Stimulated activated CD4-positive, alpha-beta T cell treated with anti-CD3 and anti-CD28 coated beads, Interleukin-4, amount 100 ng/mL, for 24 hours (primary cell): ENCODE data around the gene FKBP14.
"Not testable (repeated sequence)": the region's sequence is repeated elsewhere in the genome, so short reads cannot be mapped to it uniquely, and the experiment has no call there.

Source experiments
- DNase-seq: peaks from one replicate; pipeline ENCODE4 v3.0.0-alpha.2; 2020

Gene FKBP14

GRCh38 chr7:29989257-29989995 is 37.1 kb downstream of the FKBP14 start, which contains the start of gene SCRN1:
Gene SCRN1, minus strand, starts transcription at chr7:29989801. Its CDS starts 20,734 bp downstream, at chr7:29969067.
- DNase-seq, result peak; percentile 4

DNA sequence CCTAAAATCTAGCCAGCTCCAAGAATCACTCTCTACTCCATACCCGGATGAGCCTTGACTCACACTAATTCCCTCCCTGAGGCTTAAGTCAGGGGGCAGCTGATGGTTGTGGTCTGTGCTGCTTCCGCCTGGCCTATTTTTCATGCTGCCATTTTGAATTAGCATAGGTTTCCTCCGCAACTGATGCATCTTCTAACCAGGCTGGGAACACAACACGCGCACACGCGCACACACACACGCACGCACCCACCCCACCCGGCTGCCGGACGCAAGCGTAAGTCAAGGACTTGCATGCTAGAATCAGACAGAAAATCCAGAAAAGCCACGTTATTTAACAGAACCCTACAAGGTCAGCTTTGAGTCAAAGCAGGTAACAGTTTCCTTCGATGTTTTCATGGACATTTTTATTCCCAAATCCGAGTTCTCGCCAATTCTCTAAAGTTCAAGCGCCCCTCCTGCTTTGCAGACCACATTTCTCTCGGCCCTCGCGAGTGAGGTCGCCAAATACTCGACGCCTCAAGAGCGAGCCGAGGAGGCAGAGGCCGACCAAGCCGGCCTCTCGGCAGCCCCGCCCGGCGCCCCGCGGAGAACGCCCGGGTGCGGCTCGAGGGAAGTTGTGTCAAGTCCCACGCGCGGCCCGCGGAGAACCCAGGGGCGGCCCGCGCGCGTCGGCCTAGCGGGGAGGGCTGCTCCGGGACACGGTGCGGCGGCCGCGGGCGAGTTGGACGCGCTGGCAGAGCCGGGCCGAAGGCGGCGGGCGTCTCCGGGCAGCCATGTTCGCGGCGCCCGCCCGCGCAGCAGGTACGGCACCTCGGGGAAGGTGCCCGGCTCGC is 37.9 kb downstream of the FKBP14 start:
- DNase-seq, result peak; percentile 11

GRCh38 chr7:29987811-29988317 is 38.6 kb downstream of the FKBP14 start:
- no peak for DNase-seq

GRCh38 chr7:29987083-29987482 is 39.4 kb downstream of the FKBP14 start:
- DNase-seq, result no peak

- DNase-seq, result no peak
Observed at GRCh38 chr7:29980151-29980550, 46.4 kb downstream of the FKBP14 start.

DNA sequence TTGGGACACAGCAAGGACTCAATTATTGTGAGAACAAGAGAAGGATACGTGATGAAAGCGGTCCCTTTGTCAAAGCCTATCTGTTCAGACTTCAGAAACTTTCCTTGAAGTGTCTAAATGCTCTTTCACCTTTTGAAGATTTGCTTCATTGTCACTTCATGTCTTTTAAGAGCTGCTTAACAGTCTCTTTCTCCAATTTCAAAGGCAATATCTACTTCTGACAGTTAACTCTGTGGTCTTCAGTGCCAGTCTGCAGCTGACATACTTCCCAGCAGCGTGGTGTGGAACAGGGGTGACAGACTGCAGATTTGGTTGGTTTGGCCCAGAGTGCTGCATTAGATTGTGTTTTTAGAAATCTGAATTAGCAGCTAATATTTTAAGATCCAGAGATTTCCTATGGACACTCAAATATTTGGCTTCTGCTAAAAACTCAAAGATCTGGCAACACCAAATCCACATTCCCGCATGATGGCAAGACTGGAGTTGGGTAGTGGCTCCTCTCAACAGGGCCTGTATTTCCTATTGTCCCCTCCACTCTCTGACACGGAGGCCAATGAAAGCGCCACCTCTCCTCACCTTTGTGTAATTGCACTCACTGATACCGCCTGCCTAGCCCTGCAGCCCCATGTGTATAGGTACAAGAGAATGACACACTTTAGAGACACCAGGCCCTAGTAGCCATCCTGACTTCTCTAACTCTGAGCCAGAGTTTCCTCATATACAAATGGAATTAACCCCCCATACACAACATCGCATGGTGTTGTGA is 48.4 kb downstream of the FKBP14 start:
- DNase-seq, result no peak

DNA sequence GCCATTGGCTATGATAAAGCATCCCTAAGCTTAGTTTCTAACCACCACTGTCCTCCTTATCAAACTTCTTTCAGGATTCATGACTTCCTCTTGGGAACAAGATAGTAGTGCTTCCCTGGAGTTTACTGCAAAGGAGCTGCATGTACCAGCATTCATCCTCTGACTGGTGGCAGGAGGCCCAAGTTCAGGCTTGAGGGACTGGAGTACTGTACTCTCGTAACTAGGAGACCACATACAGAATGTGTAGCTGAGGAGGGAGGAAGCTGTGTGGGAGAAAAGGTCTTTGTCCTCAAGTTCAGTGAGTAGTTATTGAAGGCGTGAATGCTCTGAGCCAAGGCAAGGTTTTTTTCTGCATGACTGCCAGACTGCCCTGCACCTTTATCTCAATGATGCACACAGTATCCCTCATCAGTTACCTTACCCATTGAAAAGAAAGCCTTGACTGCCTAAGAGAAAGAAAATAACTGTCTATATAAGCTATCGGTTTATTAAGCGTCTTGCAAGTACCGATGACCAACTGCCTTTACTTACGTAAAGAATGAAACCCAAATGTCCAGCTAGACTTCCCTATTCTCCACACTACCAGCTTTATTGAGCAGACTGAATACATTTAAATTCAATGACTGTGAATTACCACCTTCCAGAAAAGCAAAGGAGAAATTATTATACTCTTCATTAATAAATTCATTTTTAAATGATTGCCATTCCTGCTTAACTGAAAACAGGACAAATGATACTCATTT is 49.7 kb downstream of the FKBP14 start:
- DNase-seq, result no peak

DNA sequence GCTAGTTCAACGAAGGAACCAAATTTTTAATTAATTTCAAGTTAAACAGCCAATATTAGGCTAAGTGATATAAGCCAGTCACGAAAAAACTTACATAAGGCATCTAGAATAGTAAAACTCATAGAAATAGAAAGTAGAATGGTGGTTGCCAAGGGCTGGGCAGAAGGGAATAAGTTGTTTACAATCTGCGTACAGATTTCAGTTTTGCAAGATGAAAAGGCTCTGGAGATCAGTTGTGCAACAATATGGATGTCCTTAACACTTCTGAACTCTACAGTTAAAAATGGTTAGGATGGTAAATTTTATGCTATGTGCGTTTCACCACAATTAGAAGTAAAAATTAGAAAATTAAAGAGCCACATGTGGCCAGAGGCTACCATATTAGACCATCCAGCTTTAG is 50.2 kb downstream of the FKBP14 start:
- DNase-seq, result no peak

- no peak for DNase-seq
Observed at GRCh38 chr7:29975561-29975960, 50.9 kb downstream of the FKBP14 start.

- DNase-seq, result no peak
Observed at GRCh38 chr7:29974286-29974685, 52.2 kb downstream of the FKBP14 start.

- no peak for DNase-seq
Observed at GRCh38 chr7:29972315-29972669, 54.2 kb downstream of the FKBP14 start.

- DNase-seq, result no peak
Observed at GRCh38 chr7:29971566-29972314, 54.8 kb downstream of the FKBP14 start.

DNA sequence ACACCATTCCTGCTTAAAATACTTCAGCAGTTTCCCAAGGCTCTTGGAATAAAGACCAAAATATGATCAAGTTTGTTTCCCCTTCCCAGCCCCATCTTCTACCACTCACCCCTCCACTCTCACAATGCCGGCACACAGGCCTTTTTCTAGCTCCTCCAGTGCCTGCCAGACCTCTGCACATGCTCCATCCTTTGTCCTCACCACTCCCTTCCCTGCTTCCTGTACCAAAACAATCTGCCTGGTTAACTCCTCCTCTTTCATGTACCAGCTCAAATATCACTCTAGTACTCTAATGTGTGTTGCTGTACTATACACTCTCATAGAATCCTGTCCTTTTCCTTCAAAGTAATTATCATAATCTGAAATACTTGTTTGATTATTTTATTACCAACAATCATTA is 56.3 kb downstream of the FKBP14 start:
- DNase-seq, result no peak

- no peak for DNase-seq
Observed at GRCh38 chr7:29969738-29970137, 56.8 kb downstream of the FKBP14 start.

DNA sequence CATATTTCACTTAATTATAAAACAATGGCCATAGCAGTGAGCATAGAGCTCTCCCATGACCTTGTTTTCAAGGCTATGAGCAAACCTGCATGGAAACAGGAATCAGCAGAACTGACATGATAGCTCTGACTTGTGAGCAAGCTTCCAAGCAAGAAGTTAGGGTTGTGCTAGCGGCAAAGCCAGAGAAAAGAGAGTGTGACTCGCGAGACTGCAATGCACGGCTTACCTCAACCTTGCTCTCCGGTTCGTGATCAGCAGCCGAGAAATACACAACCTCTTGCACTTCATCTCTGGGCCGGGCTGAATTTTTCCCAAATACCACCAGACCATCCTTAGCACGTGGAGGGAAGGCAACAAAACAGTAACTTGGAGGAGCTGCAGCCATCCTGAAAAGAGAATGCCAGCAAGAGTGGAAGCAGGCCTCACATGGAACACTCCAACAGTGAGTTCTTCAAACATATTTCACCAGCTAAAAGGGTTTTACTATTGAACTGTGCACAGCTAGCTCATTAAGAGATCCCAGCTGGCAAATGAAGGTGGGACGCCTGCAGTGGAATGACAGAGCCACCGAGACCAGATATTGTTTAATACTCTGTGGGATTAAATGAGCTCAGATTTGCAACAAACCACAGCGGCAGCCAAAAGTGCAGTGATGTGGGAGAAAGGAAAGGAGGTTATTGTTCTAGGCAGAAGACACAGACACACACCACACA is 57.7 kb downstream of the FKBP14 start:
- no peak for DNase-seq

- no peak for DNase-seq
Observed at GRCh38 chr7:29965030-29965429, 61.5 kb downstream of the FKBP14 start.

DNA sequence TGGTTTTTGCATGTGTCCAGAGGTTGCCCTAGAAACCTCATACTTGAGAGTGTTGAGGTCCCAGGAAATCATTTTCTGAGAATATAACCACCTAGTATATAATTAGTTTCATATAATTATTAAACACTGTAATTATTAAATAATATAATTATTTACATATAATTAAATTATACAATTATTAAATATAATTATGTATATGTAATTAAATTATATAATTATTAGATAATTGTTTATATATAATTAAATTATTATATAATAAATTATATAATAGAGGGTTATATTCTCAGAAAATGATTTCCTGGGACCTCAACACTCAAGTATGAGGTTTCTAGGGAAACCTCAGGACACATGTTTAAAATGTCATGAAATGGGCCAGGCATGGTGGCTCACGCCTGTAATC is 64.5 kb downstream of the FKBP14 start:
- DNase-seq, result no peak

DNA sequence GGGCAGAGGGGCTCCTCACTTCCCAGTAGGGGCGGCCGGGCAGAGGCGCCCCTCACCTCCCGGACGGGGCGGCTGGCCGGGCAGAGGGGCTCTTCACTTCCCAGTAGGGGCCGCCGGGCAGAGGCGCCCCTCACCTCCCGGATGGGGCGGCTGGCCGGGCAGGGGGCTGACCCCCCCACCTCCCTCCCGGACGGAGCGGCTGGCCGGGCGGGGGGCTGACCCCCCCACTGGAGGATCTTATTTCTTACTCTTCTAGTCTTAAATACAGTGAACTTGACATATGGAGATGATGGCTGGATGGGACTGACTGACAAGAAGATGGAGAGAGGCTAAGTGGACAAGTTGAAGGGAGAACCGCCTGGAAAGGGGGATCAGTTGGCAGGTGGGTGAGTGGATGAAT is 64.9 kb downstream of the FKBP14 start:
- DNase-seq, result not testable (repeated sequence)
